ENCODE results near the gene MLLT1. TPM values are rescaled to one million over a fixed set of nuclear protein-coding genes. Genes with fewer than 3 reads are reported as not detected.

MLLT1 gene
- total RNA-seq, 1 experiment from 2014 or later = 54.9 TPM

- H3K4me3 Mint-ChIP-seq = no peak overlapping the region
- no peak overlapping the region for H2BK15ac ChIP-seq (ENCODE audit: low read depth, low read length)
- WGBS (ENCODE audit: extremely low coverage, insufficient read length, low lambda C conversion rate) = no CpG with 5 or more reads among the region's 6 CpGs
- H3K27ac Mint-ChIP-seq = no peak overlapping the region
- no peak overlapping the region for H2BK120ac ChIP-seq (ENCODE audit: low read depth, low read length, poor library complexity, severe bottlenecking)
- H3K14ac ChIP-seq (ENCODE audit: insufficient read depth, low read length) = no peak overlapping the region
- no peak overlapping the region for H2BK20ac ChIP-seq (ENCODE audit: low read depth, low read length, poor library complexity, severe bottlenecking)
- no peak overlapping the region for H2AK5ac ChIP-seq (ENCODE audit: insufficient read length, low read length)
- no peak overlapping the region for H3K9ac ChIP-seq (ENCODE audit: extremely low read depth, insufficient read length, low read length)
- H3K79me1 ChIP-seq (ENCODE audit: insufficient read depth, low read depth, low read length, poor library complexity, severe bottlenecking) = no peaks in the 10 kb centered on the region
- H4K91ac ChIP-seq (ENCODE audit: insufficient read length, low read depth, low read length) = no peak overlapping the region
- H3K4ac ChIP-seq (ENCODE audit: low read depth, low read length) = no peak overlapping the region
- no peak overlapping the region for H2AFZ ChIP-seq (ENCODE audit: low read length)
- H3K36me3 Mint-ChIP-seq (ENCODE audit: insufficient read depth in 1 of 3, low read depth in 3 of 3) = peaks cover 30 to 41% (median 41%) of the 10 kb centered on the region in 3 experiments
- no peaks in the 10 kb centered on the region for H3K27me3 ChIP-seq (ENCODE audit: insufficient read depth, low read length)
- H3K4me1 ChIP-seq (ENCODE audit: insufficient read depth, low read length) = no peaks in the 10 kb centered on the region
- no peak overlapping the region for H3K18ac ChIP-seq (ENCODE audit: insufficient read length, low read depth, low read length)
- no peak for DNase-seq
- peaks cover 65% of the 10 kb centered on the region for H3K27me3 Mint-ChIP-seq (ENCODE audit: low read depth)
- no peak overlapping the region for H3K27ac ChIP-seq (ENCODE audit: insufficient read length, low read depth, low read length)
- no peaks in the 10 kb centered on the region for H3K23me2 ChIP-seq (ENCODE audit: insufficient read length, low read depth, low read length, poor library complexity, severe bottlenecking)
- H3K79me2 ChIP-seq (ENCODE audit: insufficient read depth, low read length) = no peaks in the 10 kb centered on the region
- H3K56ac ChIP-seq (ENCODE audit: insufficient read length, low read depth, low read length) = no peak overlapping the region
- H4K20me1 ChIP-seq (ENCODE audit: control insufficient read depth, insufficient read depth, insufficient read length) = no peaks in the 10 kb centered on the region
- H4K8ac ChIP-seq (replicated peaks; ENCODE audit: insufficient read length, low read depth, low read length) = no peak overlapping the region
- no peak for TF ChIP-seq CTCF (conservative IDR thresholded peaks at IDR 0.05)
- peaks cover 27% of the 10 kb centered on the region for H3K9me3 ChIP-seq (ENCODE audit: control insufficient read depth, low read depth, low read length)
- no peak overlapping the region for H3K23ac ChIP-seq (ENCODE audit: insufficient read length, low read depth, low read length)
- H2BK5ac ChIP-seq (ENCODE audit: insufficient read length, low read length) = no peak overlapping the region
- H3K4me1 Mint-ChIP-seq = no peaks in the 10 kb centered on the region
- H3K9me3 Mint-ChIP-seq = peaks cover 85 to 92% of the 10 kb centered on the region in 2 experiments
- H3K4me2 ChIP-seq (ENCODE audit: insufficient read depth, insufficient read length, low read length) = no peak overlapping the region
- no peak overlapping the region for H2BK12ac ChIP-seq (ENCODE audit: insufficient read length, low read depth, low read length)
- no peak overlapping the region for H3T11ph ChIP-seq (ENCODE audit: low read length)
- H4K5ac ChIP-seq (ENCODE audit: insufficient read length, low read depth, low read length) = no peak overlapping the region
These were observed 92.4 kb downstream of the MLLT1 start for GRCh38 chr19:6187374-6187773.
